NCI-H82 treated with DMSO at 0.1 percent for 48 hours (cell line): ENCODE data around the gene NKD2.
"Not testable (repeated sequence)": the region's sequence is repeated elsewhere in the genome, so short reads cannot be mapped to it uniquely, and the experiment has no call there.

Experiments used
- DNase-seq: peaks from one replicate; lab custom pipeline; 2025; ENCODE audit not compliant: unreplicated experiment; lab: John Stamatoyannopoulos, UW

Gene NKD2

DNA sequence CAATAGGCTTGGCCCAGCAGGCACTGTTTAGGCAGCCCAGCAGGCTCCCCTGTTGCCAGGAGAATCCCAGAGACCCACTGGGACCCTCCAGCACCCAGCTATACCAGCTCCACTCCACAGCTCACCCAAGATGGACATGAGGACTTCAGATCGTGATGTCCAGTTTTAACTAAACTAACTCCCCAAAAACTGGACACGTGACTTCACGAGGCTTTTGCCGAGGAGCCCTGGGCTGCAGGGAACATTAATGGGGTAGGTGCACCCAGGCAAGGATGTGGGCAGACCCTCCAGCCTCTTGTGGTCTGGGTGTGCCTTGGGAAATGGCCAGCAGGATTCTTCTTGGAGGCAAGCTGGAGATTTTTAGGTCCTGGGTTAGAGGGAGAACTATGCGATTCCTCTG, 8.9 kb upstream of the NKD2 start:
- no peak for DNase-seq

DNA sequence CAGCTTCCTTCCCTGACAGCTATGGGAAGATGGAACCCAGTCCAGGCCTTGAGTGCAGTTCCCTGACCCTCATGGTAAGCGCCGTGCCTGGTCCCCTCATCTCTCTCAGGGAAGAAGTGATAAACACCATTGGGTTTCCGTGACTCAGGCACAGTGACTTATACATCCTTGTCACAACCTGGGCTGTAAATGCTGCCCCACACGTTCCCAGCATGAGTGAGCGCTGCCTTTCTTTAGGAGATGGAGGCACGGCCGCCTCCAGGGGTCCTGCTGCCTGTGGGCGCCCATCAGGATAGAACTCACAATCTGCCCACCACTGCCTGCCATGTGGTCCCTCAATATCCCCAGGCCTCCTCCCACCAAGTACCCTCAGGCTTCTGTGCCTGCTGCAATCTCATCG, 8.3 kb upstream of the NKD2 start:
- no peak for DNase-seq

DNA sequence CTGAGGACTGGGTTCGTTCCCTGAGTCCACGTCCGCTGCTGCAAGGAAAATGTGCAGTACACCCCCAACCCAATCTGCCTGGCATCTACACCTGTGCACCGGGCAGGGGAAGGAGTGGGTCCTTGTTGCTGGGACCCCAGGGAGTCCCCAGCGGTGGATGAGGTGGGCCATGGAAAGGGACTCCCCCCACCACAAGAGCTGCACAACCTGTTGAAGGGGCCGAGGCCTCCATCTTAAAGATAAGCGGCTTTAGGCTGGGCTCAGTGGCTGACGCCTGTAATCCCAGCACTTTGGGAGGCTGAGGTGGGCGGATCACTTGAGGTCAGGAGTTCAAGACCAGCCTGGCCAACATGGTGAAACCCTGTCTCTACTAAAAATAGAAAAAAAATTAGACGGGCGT, 7.8 kb upstream of the NKD2 start:
- not testable (repeated sequence) for DNase-seq

DNA sequence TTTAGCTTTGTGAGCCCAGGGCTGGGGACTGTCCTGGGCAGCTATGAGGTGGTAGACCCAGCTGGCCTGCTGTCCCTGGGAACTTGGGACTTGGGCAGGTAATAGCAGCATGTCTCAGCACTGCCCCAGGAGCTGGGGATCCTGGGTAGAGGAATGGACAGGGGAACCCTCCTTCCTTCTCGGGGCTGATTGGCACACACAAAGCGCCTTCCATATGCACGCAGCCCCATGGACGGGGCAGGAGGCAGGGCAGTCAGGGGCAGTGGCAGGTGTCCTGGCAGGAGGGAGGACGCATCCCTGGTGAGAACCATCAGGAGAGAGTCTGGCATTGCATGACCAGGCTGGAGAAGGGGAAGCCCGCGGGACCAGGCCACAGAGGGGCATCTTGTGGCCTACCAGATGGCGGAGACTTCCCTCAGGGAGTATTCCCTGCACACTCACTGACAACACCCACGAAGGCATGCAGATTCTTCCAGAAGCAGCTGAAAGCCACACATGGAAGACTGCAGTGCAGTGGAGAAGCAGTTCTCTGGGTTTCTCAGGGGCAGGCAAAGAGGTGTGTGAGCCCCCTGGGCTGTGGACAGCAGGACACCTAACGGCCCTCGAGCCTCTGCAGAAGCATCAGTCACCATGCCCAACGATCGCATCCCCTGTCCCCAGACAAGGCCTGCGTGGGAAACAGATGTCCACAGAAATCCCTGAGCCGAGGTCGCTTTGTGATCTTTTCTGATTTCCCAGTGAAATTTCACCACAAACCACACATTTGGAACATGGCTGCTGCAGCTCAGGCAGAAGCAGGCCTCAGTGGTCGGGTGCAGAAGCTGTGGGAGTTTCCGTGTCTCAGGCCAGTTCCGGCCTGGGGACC, 7.0 kb upstream of the NKD2 start:
- DNase-seq, result no peak

DNA sequence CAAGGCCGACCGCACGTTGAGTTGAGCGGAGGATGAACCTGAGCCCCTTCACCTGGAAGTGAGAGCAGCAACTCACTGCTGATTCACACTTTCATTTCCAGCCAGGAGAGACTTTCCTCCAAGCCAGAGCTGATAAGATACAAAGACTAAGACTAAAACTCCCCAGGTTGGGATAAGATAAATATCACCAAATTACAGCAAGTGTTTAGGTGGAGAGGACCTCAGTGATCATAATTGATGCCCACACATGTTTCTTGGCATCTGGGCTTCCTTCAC, 6.4 kb upstream of the NKD2 start:
- DNase-seq, result no peak

DNA sequence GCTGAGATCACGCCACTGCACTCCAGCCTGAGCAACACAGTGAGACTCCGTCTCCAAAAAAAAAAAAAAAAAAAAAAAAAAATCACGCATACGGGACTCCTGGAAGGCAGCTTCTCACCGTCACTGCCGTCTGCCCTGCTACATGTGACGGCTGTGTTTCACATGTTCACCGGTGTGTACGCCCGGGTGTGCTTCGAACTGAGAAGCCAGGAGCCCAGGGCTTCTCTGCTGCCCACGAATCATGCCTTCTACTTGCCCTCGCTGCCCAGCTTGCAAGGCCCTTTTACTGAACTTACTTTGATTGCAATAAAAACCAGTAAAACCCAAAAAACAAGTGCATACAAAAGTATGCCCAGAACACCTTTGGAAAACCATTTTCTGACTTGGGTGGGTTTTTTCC, 5.8 kb upstream of the NKD2 start:
- no peak for DNase-seq

DNA sequence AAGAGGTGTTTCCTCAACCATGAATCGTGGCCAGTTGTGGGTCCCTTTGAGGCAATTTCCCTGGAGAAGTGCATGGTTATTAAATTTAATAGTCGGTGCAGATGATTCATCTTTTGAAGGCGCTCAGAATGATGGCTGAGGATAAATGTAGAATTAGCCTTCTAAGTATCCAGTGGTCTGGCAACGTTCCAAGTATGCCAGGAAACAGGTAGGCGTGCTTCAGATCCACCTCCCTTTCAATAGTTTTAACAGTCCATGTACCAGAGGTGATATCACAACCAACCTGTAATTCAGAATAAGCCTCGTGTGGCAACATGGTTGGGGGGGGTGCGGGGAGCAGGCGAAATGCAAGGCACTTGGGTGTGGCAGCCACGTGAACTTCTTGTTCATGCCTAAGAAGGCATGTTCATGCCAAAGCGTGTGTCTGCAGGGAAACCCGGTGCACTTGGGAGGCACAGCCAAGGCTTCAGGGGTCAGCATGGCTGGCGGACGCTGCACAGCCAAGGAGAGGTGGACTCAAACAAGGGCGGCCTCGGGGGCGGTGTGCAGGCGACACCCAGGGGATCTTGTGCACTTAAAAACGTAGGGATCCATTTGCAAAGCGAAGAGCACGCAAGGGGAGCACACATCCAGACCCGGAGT, 5.2 kb upstream of the NKD2 start:
- no peak for DNase-seq

DNA sequence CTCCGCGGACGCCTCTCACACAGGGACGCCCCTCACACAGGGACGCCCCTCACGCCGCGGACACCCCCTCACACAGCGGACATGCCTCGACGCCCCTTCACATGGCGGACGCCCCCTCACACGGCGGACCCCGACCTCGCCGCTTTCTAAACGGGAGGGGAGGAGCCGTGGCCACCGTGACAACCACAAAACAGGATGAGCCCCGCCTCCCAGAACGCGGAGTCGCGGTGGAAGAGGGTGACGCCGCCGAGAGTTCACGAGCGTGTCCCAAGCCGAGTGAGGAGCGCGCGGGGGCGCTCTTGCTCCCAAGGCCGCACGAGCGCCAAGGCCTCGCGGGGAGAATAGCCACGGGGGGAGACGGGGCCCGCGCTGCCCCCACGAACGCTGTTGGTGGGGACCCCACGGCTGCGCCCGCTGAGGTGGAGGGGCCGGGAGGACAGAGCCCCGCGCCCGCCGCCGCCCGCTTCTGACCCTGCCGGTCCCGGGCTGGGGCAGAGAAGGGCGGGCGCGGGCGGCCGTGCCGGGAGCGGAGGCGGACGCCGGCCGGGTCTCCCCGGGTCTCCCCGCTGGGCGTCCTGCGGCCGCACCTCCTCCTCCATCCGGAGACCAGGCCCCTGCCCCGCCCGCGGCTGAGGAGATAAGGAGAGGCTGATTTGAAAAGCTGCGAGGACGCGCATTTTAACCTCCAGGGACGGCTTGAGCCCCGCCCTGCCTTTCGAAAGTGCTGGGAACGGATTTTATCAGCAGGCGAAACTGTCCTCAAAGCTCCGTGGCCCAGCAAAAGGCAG, 3.9 kb upstream of the NKD2 start:
- no peak for DNase-seq

DNA sequence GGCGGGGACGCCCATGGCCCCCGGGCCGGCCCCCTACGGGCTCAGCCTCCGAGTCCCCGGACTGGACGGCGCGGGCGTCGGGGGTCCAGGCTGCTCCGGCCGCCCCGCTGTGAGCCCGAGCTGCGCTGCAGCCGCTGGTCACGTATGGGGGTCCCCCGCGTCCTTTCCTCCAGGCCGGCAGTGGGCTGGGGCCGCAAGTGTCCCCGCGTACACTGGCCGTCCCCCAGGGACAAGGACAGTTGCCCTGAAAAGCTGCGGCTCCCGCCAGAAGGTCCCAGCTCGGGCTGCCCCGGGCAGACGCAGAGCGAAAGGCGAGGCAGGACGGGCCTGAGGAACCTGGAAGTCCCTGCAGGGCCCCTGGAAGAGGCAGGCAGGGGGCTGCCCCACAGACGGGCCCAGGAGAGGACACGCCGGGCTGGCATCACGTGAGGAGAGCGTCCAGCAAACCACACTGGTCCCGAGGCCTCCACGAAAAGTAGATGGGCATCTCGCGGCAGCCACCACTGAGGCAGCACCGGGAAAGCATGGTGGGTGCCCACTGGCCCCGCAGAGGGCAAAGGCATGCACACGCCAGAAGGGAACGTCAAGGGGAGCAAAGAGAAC, 3.3 kb upstream of the NKD2 start:
- DNase-seq, result no peak

DNA sequence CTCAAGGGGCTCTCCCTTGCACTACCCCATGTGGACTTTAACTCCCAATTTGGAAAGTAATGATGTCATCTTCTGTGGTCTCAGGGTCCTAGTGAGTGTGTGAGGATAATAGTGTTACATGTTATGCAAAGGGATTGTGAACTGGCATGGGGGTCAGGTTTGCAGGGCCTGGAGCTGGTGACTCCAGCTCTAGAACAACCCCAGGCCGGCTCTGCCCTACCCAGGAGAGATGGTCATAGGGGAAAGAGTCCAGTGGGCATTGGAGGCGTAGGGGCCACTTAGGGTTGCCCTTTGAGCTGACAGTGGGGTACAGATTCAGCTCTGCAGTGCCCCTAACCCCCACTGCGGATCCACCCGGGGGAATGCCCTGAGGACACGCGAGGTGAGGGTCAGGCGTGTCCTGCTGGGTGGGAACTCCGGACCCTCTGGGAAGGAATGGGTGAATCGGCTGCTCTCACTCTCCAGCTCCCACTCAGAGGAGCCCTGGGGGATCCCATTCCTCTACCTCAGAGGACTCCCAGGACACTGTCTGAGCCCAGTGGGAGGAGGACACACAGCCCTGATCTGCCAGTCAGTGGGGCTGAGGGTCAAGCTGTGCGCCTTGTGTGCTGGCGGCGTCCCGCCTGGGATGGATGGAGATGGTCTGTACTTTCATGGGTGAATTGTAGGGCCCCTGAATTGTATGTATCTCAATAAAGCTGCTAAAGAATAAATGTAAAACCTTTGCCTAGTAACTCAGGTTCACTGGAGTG, 2.5 kb upstream of the NKD2 start:
- DNase-seq, result no peak

DNA sequence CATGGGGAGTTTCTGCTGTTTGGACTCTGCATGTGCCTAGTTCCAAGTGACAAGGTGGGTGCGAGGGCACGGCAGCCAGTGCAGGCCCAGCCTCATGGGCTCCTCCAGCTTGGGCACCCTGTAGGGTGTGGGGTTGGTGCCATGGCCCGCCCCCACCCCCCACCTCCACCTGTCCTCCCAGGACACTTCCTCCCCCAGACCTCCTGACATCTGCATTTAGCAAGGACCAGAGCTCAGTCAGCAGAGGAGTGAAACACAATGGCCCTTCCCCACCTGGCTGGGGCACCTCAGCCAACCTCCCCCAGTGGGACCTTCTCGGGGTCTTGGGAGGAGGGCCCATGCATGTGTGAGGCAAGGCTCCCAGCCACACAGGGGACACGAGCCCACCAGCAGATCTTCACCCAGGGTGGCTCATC, 1.9 kb upstream of the NKD2 start:
- DNase-seq, result no peak

DNA sequence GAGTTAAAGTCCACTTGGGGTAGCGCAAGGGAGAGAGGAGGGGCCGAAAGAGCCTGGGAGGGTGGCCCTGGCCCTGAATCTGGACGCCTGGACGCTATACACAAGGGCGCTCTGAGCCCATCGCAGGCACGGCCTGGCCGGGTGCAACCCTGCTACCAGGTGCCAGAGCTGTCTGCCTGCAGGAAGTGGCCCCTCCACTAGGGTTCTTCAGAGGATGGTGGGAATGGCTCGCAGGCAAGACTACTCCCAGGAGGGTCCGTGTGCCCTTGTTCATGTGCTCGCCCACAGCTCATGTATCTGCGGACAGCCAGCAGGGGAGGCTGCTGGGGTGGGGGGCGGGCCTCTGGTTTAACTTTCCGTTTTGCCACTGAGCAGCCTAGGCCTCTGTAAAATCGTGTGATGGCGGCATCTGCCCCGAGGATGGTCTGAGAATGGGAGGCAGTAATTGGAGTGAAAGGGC, 1.4 kb upstream of the NKD2 start:
- no peak for DNase-seq

DNA sequence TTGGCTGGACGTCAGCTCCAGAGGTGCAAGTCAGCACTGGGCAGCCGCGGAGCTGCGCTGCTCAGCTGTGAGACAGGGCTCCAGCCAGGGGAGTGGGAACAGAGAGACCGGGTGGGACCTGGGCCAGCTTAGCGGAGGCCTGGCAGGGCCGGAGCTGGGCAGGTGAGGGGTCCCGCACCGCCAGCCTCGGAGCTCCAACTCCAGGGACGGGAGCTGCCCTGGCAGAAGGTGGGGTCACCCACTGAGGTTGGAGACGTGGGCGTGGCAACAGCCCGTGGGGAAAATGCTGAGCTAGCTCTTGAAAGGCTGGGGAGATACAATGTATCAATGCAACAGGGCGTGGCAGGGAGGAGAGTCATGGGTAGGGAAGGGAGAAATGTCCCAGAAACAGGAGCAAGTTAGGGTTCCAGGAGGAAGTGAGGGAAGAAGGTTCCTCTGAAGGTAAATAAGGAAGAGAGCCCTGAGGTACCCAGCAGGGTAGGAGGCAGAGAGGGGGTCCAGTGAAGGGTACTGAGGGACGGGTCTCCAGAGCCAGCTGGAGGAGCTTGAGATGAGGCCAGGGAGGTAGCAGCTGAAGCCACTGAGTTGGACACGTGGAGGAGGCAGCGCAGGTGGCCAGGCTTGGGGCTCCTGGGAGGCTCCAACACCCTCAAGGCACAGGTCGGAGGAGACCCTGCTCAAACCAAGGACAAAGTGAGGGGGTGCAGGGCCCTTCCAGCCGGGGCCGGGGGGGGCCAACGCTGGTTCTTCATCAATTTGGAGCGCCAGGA, 736 bp upstream of the NKD2 start:
- DNase-seq, result no peak

DNA sequence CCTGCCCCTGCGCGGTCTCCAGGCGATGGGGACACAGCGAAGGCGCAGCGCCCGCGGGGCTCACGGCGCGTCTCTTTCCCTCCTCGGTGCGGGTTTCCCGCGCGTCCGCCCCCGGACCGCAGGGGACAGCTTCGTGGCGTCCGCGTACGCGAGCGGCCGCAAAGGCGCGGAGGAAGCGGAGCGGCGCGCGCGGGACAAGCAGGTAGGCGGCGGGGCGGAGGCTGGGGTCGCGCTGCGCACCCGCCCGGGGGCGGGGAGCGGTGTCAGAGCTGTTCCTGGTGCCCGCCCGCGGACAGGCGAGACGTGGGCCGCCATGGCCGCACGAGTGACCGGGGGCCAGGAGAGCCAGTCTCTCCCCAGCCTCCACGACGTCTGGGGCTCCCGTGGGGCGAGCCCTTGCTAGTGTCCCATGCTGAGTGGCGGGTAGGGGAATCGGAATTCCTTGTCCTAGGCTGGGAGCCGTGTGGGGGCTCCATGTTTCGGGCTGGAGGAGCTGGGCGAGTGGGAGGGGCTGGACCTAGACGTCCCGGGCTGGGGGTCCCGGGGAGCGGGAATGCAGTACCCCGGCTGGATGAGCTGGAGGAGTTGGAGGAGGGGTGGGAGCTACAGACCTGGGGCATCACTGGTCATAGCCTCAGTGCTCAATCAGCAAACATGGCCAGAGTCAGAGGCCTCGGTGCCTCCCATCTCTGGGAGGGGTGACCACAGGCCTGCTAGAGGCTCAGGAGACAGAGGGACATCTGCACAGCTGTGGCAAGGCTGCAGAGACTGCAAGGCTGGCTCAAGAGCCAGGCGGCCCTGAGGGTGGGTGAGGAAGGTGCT, 968 bp downstream of the NKD2 start:
- DNase-seq, result no peak

DNA sequence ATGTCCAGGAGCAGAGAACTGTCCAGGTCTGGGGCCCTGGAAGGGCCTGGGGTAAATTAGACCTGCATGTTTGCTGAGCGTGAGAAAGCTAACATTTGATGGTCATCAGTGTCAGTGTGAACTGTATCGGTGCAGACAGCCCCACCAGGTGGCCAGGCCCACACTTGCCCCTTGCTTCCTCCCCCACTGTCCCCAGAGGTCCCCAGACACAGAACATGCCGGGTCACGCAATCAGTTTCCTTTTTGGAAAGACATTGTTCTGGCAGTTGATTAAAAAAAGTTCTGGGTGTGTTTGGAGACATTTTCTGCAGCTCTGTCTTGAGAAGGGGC, 1.5 kb downstream of the NKD2 start:
- no peak for DNase-seq

DNA sequence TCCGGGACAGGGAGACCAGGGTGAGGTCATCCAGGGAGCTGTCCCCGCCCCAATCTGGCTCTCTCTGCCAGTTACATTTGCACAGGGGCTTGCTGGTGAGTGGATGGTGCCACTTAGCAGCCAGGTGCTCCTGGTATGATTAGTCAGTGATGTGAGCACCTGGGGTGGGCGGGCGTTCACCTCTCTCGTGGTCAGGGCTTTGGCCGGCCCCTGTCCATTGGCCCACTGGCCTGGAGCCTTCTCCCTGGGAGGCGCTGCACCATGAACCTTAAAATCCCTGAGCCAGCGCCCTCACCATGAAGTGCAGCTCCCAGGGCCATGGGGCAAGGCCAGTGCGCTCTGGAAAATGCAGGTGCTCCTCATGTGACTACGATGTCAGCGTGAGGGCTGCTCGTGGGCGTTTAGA, 2.0 kb downstream of the NKD2 start:
- no peak for DNase-seq

DNA sequence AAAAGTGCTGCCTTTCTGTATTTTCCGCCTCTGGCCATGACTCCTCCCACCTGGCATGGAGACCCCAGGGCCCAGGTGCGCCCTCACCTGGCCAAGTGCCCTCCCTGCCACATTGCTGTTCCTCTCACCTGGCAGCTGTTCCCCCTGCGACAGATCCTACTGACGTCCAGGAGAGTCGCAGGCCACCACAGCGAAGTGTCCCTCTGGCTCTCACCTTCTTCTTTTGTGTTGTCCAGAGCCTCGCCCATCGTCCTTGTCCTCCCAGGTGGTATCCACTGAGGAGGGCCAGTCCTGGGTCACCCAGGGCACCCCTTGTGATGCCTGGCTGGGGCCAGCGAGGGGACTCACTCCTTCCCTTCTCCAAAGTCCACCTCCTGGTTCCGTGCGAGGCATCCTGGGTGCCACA, 2.6 kb downstream of the NKD2 start:
- DNase-seq, result no peak

DNA sequence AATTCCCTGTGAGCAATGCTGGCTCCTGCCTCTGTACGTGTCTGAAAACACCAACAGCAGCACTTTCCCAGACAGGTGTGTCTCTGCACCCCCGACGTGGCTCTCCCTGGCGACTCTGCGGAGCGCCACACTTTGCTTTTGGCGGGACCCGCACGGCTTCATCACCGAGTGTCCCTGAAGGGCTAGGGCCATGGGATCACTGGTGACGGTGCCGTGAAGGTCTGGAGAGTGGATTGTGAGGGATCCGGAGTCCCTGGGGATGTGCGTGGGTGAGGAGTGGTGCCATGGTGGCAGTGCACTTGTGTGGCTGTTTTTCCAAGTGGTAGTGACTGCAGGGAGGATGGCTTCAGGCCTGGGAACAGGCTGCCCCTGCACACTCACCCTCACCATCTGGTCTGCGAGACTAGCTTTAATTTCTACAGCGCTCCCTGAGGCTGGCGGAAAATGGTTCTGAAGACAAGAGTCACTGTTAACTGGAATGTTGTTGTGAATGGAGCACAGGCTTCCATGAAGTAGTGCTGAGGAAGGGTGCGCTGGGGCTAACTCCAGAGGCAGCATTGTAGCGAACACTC, 3.2 kb downstream of the NKD2 start:
- no peak for DNase-seq

DNA sequence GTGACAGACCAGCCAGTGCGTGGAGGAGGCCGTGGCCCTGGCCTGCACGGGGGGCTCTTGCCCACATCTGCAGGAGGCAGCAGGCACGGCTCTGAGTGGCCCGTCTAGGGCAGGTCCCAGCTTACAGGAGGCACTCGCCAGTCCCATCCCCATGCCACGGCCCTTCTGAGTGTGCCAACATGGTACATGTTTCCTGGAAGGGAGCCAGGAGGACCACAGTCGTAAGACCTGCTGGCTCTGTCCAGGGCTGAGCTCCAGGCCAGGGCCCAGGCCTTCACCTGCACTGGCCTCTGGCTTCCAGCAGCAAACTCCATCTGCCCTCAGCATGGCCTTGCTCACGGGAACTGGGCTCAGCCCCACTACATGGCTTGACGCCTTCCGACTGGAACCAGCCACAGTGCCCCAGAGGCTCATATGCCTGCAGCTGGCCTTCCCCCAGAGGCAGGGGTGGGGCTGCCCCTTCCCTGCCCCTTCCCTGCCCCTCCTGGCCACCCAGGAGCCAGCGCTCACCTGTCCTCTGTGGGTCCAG, 3.8 kb downstream of the NKD2 start:
- no peak for DNase-seq
